Aorta (tissue), 5 donors: ENCODE data around the gene LTBP3. TPM values are rescaled to one million over a fixed set of nuclear protein-coding genes. Genes with fewer than 3 reads are reported as not detected.

ENCODE experiments used
- ATAC-seq: fragments of 200-7000 bp; cut with Tn5 transposase; one replicate; pipeline ENCODE4 v1.9.1; 2022; ENCODE audit warnings: moderate library complexity; ENCODE audit not compliant: low FRiP score
- DNase-seq, 2 donors: peaks; one replicate each; pipeline ENCODE4 v3.0.0-alpha.2; 2020
- H3K27ac ChIP-seq, 2 donors: one replicate each; pipeline ENCODE4 v1.5.1; 2013; ENCODE audit warnings: low read length in 2 of 2, mild to moderate bottlenecking in 2 of 2, moderate library complexity in 2 of 2, control low read depth in 1 of 2, inconsistent platforms in 1 of 2, low read depth in 1 of 2
- H3K27me3 ChIP-seq, 2 donors: one replicate each; pipeline ENCODE4 v1.6.1; 2013; ENCODE audit warnings: control low read depth in 1 of 2, low read length in 1 of 2, mild to moderate bottlenecking in 1 of 2, moderate library complexity in 1 of 2; ENCODE audit not compliant: insufficient read depth in 2 of 2, control insufficient read depth in 1 of 2
- H3K36me3 ChIP-seq, 2 donors: one replicate each; pipeline ENCODE4 v1.6.1; 2013; ENCODE audit warnings: control low read depth in 1 of 2, low read length in 1 of 2, mild to moderate bottlenecking in 1 of 2; ENCODE audit not compliant: insufficient read depth in 2 of 2, control insufficient read depth in 1 of 2
- H3K4me1 ChIP-seq, 2 donors: one replicate each; pipeline ENCODE4 v1.6.1; 2013; ENCODE audit warnings: low read length in 2 of 2, control low read depth in 1 of 2, mild to moderate bottlenecking in 1 of 2, moderate library complexity in 1 of 2; ENCODE audit not compliant: insufficient read depth in 2 of 2, control insufficient read depth in 1 of 2
- H3K4me3 ChIP-seq, 2 donors: one replicate each; pipeline ENCODE4 v1.5.1; 2013; ENCODE audit warnings: low read length in 2 of 2, control low read depth in 1 of 2, mild to moderate bottlenecking in 1 of 2
- H3K9me3 ChIP-seq: one replicate; pipeline ENCODE4 v1.6.1; 2013; ENCODE audit warnings: mild to moderate bottlenecking, low read length; ENCODE audit not compliant: control insufficient read depth
- WGBS, 2 donors: extraction: QIAGEN DNeasy Blood & Tissue Kit; methylation state at CpG; one replicate each; pipeline ENCODE4 v1.1.7; 2013; 5-methylcytosine and 5-hydroxymethylcytosine counted together
- intact Hi-C, 2 donors: fragments of 100-400 bp; cut with DNase I; formaldehyde crosslinking; loops; one replicate each; pipeline versions ENCODE4 v1.14.2 to v1.15.0; 2022
- polyA plus RNA-seq, 2 donors: library from polyadenylated mRNA; stranded (reverse); fragments of 200-250 nt; gene quantifications; one replicate each; pipeline ENCODE4 v1.2.3, GENCODE V29; 2013
- total RNA-seq, 2 donors: library from RNA; stranded (reverse); fragmentation: NEBNext Ultra II Directional; extraction: Animal tissue kit (Norgen Biotek cat#: 25700); gene quantifications; one replicate each; pipeline ENCODE4 v1.2.1, GENCODE V29; 2021
- donor health status: healthy with polysubstance abuse.
- donor health status: Bipolar disorder and iron deficiency.
- donor health status: DM: no; HTN: no; CAD: no.
- donor health status: DM: no; HTN: no; CAD: no.
- donor health status: DM: yes; HTN: yes; CAD: no.

The LTBP3 gene
- total and polyA plus RNA-seq, 4 donors, result 40.1 to 473 (median 373) TPM

- WGBS, 2 donors, result 1 to 2% methylated on average over 18 to 69 of the region's 69 CpGs
- Histone ChIP-seq H3K4me3 (peak within 1 kb of the TSS; percentile 82 to 84), H3K27ac (peak within 1 kb of the TSS; percentile 25 to 78), H3K9me3 (no peaks in the 10 kb centered on the region), H3K4me1 (no peaks in the 10 kb centered on the region), H3K36me3 (no peaks in the 10 kb centered on the region), H3K27me3 (no peaks in the 10 kb centered on the region)
- intact Hi-C loops, result loop anchor here in 1 of 2 donors (2.0 to 5.0 kb wide), 5 partner anchors 17 to 153 kb away; partner anchors contain the start of genes LTBP3, MAP3K11, NEAT1 and PCNX3
- ATAC-seq, result peak; percentile 17
- DNase-seq, result peak; percentile 86 to 93
Measured at GRCh38 chr11:65575568-65576231, 17.5 kb upstream of the LTBP3 start, which contains the start of gene EHBP1L1. Gene EHBP1L1, plus strand, starts transcription at chr11:65576053. Its CDS starts 250 bp downstream, at chr11:65576303.

- no peaks in the 10 kb centered on the region for H3K4me1 ChIP-seq
- DNase-seq (no peak), ATAC-seq (no peak)
- intact Hi-C loops, result loop anchor here in 1 of 2 donors (1.0 to 5.0 kb wide), 4 partner anchors 16 to 153 kb away; partner anchors contain the start of genes LTBP3 and NEAT1
- H3K9me3 ChIP-seq, result no peaks in the 10 kb centered on the region
- peak overlapping the region in 1 of 2 donors; percentile 78 for H3K27ac ChIP-seq
- H3K27me3 ChIP-seq, result no peaks in the 10 kb centered on the region
- WGBS, 2 donors, result 24 to 25% methylated on average over 28 of the region's 28 CpGs
- H3K36me3 ChIP-seq, result no peaks in the 10 kb centered on the region
- peak overlapping the region; percentile 15 to 82 for H3K4me3 ChIP-seq
Measured at GRCh38 chr11:65574811-65575567, 16.8 kb upstream of the LTBP3 start.

- intact Hi-C loops, result loop anchor here in 1 of 2 donors (1.0 to 2.0 kb wide), 3 partner anchors 15 to 34 kb away; partner anchors contain the start of gene LTBP3
- Histone ChIP-seq H3K4me3 (peak overlapping the region; percentile 13 to 35), H3K36me3 (no peaks in the 10 kb centered on the region), H3K27ac (peak overlapping the region in 1 of 2 donors; percentile 78), H3K9me3 (no peaks in the 10 kb centered on the region), H3K27me3 (no peaks in the 10 kb centered on the region), H3K4me1 (no peaks in the 10 kb centered on the region)
- peak; percentile 98 to 99 for DNase-seq
- peak; percentile 77 for ATAC-seq
- 1% methylated on average over 53 to 67 of the region's 67 CpGs for WGBS, 2 donors
Measured at GRCh38 chr11:65574109-65574810, 16.1 kb upstream of the LTBP3 start.

DNA sequence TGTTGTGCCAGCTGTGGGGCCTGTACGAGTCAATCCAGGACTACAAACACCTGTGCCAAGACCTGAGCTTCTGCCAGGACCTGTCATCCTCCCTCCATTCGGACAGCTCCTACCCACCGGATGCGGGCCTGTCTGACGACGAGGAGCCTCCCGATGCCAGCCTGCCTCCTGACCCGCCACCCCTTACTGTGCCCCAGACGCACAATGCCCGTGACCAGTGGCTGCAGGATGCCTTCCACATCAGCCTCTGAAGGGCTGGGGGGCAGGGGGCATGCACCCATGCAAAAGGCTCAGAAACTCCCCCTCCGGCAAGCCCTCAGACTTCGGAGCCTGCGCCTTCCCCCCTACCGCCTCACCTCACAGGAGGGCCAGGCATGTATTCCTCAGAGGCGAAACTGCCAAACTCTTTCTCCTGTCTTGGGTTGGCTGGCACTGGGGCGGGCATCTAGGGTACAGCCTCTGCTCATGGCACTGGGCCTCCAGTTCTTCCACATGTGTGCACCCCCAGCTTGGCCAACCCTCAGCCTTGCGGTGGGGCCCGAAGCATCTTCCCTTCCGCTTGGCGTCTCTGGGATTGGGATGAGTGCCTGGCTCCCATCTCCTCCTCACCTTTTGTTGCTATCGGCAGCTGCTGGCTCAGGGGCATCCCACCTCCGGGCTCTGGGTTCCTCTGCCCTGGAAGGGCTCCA, 15.4 kb upstream of the LTBP3 start:
- intact Hi-C loops, result loop anchor here in 1 of 2 donors (1.0 to 2.0 kb wide), 3 partner anchors 15 to 33 kb away; partner anchors contain the start of gene LTBP3
- peak overlapping the region in 1 of 2 donors; percentile 26 for H3K27ac ChIP-seq
- no peaks in the 10 kb centered on the region for H3K4me1 ChIP-seq
- H3K9me3 ChIP-seq, result no peaks in the 10 kb centered on the region
- H3K27me3 ChIP-seq, result no peaks in the 10 kb centered on the region
- DNase-seq, result peak in 1 of 2 donors; percentile 73
- ATAC-seq, result no peak
- WGBS, 2 donors, result 4 to 7% methylated on average over 22 of the region's 22 CpGs
- H3K36me3 ChIP-seq, result no peaks in the 10 kb centered on the region
- H3K4me3 ChIP-seq, result peak overlapping the region; percentile 76 to 79

- Histone ChIP-seq H3K4me3 (peak within 1 kb of the TSS; percentile 76 to 79), H3K9me3 (no peaks in the 10 kb centered on the region), H3K27me3 (no peaks in the 10 kb centered on the region), H3K27ac (peak within 1 kb of the TSS; percentile 7 to 55), H3K36me3 (no peaks in the 10 kb centered on the region), H3K4me1 (no peaks in the 10 kb centered on the region)
- peak; percentile 31 for ATAC-seq
- 0% methylated on average over 70 to 86 of the region's 86 CpGs for WGBS, 2 donors
- DNase-seq, result peak; percentile 96 to 97
- intact Hi-C loops, result no loop called here
Measured at GRCh38 chr11:65572356-65573051, 14.3 kb upstream of the LTBP3 start, which contains the start of gene FAM89B. Gene FAM89B, plus strand, starts transcription at chr11:65572538. Its CDS starts 132 bp downstream, at chr11:65572670.

- no peaks in the 10 kb centered on the region for H3K36me3 ChIP-seq
- H3K9me3 ChIP-seq, result no peaks in the 10 kb centered on the region
- intact Hi-C loops, result no loop called here
- H3K4me3 ChIP-seq, result peak overlapping the region in 1 of 2 donors; percentile 76
- WGBS, 2 donors, result 4 to 5% methylated on average over 11 of the region's 11 CpGs
- H3K27me3 ChIP-seq, result no peaks in the 10 kb centered on the region
- no peaks in the 10 kb centered on the region for H3K4me1 ChIP-seq
- ATAC-seq (no peak), DNase-seq (no peak)
- H3K27ac ChIP-seq, result peak overlapping the region in 1 of 2 donors; percentile 53
Measured at GRCh38 chr11:65571940-65572339, 13.8 kb upstream of the LTBP3 start.

DNA sequence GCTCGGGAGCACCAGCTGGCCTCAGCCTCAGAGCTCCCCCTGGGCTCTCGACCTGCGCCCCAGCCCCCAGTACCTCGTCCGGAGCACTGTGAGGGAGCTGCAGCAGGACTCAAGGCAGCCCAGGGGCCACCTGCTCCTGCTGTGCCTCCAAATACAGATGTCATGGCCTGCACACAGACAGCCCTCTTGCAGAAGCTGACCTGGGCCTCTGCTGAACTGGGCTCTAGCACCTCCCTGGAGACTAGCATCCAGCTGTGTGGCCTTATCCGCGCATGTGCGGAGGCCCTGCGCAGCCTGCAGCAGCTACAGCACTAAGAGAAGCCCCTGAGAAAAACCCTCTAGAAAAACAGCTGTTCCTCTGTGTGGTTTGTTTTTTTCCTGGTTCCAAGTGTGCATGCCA, 13.3 kb upstream of the LTBP3 start:
- Histone ChIP-seq H3K4me1 (no peaks in the 10 kb centered on the region), H3K36me3 (no peaks in the 10 kb centered on the region)

More for the DNA sequence above, 13.3 kb upstream of the LTBP3 start:
- H3K27ac ChIP-seq, result peak overlapping the region in 1 of 2 donors; percentile 53
- H3K4me3 ChIP-seq, result no peak overlapping the region
- H3K9me3 ChIP-seq, result no peaks in the 10 kb centered on the region
- ATAC-seq (no peak), DNase-seq (no peak)
- WGBS, 2 donors, result 68 to 81% methylated on average over 9 of the region's 9 CpGs
- no peaks in the 10 kb centered on the region for H3K27me3 ChIP-seq
- intact Hi-C loops, result no loop called here
